ENCODE results near the gene MRGPRX3. TPM values are rescaled to one million over a fixed set of nuclear protein-coding genes. Genes with fewer than 3 reads are reported as not detected.

The MRGPRX3 gene
- total and polyA plus RNA-seq, 2 donors (not counting 3 experiments of a cell fraction or from before 2014, with no cell fraction given): not detected

- ChIA-PET CTCF (no interaction called here), POLR2A (no interaction called here)
- no TSS peak for BruUV-seq (replicated peaks)
- no peak overlapping the region for H3K4me3 ChIP-seq (replicated peaks in 1 of 3; ENCODE audit: insufficient read depth in 1 of 3, low read depth in 1 of 3, low read length in 3 of 3)
- FAIRE-seq (no peak), DNase-seq (ENCODE audit: low read depth, low spot score) (no peak)
- TF ChIP-seq GATA2 (IDR thresholded peaks at IDR 0.05; ENCODE audit: insufficient read depth, insufficient read length, low read depth, low read length) (no peak), POLR2AphosphoS5 (IDR thresholded peaks at IDR 0.05; ENCODE audit: insufficient read depth, low read depth, low read length) (no peak), FOS (IDR thresholded peaks at IDR 0.05; ENCODE audit: borderline replicate concordance, insufficient read depth, low read length) (no peak), POLR2A (IDR thresholded peaks at IDR 0.05; ENCODE audit: low read depth, low read length) (no peak), JUN (IDR thresholded peaks at IDR 0.05; ENCODE audit: borderline replicate concordance, insufficient read depth, insufficient read length, low read depth) (no peak), EZH2 (IDR thresholded peaks at IDR 0.05; ENCODE audit: borderline replicate concordance, low read depth, low read length, severe bottlenecking) (no peak), MAX (IDR thresholded peaks at IDR 0.05; ENCODE audit: insufficient read depth, insufficient read length) (no peak), MYC (IDR thresholded peaks at IDR 0.05; ENCODE audit: low read depth, low read length) (no peak), CTCF (IDR thresholded peaks at IDR 0.05; ENCODE audit: extremely low read depth in 1 of 2, insufficient read depth in 1 of 2, low read depth in 1 of 2, low read length in 2 of 2) (no peak)
- no peak overlapping the region for H2AFZ ChIP-seq (ENCODE audit: low read depth, low read length)
- no peak overlapping the region for H3K27ac ChIP-seq (ENCODE audit: insufficient read depth, low read depth, low read length)
- H3K79me2 ChIP-seq (ENCODE audit: control insufficient read depth, insufficient read depth, low read length): no peaks in the 10 kb centered on the region
- no peak overlapping the region for H3K4me2 ChIP-seq (ENCODE audit: insufficient read depth, low read length)
- H4K20me1 ChIP-seq (replicated peaks; ENCODE audit: control insufficient read depth, extremely low read depth, insufficient read depth, low read length): no peaks in the 10 kb centered on the region
- no peaks in the 10 kb centered on the region for H3K9me3 ChIP-seq (replicated peaks; ENCODE audit: control insufficient read depth, insufficient read depth, low read length)
- H3K9me1 ChIP-seq (replicated peaks; ENCODE audit: control insufficient read depth, extremely low read depth, insufficient read depth, low read length): no peaks in the 10 kb centered on the region
- intact Hi-C loops (cut with micrococcal nuclease) (no loop called here), dilution Hi-C loops (cut with MboI; ENCODE audit: extremely low pct_ligation_motif_present, low sequenced_read_pairs) (no loop called here)
- no peak overlapping the region for H3K9ac ChIP-seq (replicated peaks; ENCODE audit: extremely low read depth, insufficient read depth, low read length)
- H3K27me3 ChIP-seq (ENCODE audit: control insufficient read depth in 2 of 2, insufficient read depth in 2 of 2, low read length in 2 of 2): peaks cover 0 to 6% of the 10 kb centered on the region in 2 experiments
- H3K4me1 ChIP-seq (ENCODE audit: control insufficient read depth, extremely low read depth, insufficient read depth, low read length): no peaks in the 10 kb centered on the region
- H3K36me3 ChIP-seq (ENCODE audit: control insufficient read depth in 2 of 2, extremely low read depth in 1 of 2, insufficient read depth in 2 of 2, low read length in 2 of 2): no peaks in the 10 kb centered on the region
These were observed 4.9 kb downstream of the MRGPRX3 start for GRCh38 chr11:18137186-18137800.

Data from endothelial cell of umbilical vein (primary cell).